HG03064 (cell line): ENCODE data around the gene KIAA0825.
"Not testable (repeated sequence)": the region's sequence is repeated elsewhere in the genome, so short reads cannot be mapped to it uniquely, and the experiment has no call there.

Experiments
- ATAC-seq: cut with Tn5 transposase; IDR thresholded peaks from one replicate; pipeline ENCODE4 v1.9.1; 2021; ENCODE audit warnings: low read depth; ENCODE audit not compliant: unreplicated experiment

KIAA0825 gene

DNA sequence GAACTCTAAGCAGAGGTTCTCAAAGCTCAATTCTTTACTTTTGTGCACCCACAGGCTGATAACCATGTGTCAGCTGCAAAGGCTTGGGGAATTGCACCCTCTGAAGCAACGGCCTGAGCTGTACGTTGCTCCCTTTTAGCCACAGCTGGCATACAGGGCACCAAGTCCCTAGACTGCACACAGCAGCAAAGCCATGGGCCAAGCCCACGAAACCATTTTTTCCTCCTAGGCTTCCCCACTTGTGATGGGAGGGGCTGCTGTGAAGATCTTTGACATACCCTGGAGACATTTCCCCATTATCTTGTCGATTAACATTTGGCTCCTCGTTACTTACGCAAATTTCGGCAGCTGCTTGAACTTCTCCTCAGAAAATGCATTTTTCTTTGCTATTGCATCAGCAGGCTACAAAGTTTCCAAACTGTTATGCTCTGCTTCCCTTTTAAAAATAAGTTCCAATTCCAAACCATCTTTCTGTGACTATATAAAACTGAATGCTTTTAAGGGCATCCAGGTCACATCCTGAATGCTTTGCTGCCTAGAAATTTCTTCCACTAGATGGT is 23.0 kb downstream of the KIAA0825 start:
- ATAC-seq: no peak

DNA sequence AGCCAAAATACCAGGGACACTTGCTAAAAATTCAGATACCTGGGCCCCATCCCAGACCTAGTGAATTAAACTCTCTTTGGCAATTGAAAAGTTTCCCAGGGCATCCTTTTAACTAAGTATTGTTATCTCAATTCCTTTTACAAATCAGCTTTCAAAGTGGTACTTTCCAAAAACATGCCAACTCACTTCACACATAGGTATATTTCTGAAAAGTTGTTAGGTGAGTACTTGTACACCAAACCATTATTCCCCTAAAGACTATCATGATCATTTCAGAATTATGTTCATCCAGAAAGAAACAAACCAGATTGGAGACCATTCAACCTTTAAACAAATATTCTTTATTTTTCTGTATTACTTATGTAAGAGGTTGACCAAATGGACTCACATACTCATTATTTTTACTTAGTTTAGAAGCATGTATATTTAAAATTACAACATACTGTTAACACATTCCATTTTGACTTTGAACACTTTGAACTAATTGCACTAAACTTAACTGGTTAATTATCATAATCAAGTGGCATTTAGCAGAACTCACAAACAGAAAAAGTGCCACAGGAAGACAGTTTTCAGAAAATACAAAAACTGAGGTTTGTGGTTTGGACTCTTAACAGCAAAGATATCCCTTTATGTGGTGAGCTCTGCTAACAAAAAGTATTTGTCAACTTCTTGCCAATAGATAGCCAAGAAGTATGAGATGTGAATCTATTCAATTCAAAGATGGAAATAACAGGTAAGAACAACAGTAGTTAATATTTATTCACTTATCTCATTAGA is 40.7 kb downstream of the KIAA0825 start:
- ATAC-seq: peak; percentile 87

DNA sequence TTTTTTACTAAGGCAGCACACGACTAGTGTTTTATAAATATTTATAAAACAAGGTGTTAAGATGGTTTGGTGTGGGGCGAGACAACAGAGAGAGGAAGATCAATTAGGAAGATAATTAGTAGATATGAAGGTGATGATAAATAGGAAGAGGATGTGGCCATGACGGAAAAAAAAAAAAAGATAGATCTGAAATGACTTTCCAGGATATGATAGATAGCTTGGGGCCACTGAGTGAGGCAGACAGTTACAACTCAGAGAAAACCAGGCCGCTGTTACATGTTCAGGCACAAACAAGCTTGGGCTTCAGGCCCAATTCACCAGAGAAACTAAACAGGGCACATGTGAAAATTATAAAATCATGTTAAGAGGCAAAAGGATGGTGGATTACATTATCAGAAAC is 43.2 kb downstream of the KIAA0825 start:
- ATAC-seq: no peak

DNA sequence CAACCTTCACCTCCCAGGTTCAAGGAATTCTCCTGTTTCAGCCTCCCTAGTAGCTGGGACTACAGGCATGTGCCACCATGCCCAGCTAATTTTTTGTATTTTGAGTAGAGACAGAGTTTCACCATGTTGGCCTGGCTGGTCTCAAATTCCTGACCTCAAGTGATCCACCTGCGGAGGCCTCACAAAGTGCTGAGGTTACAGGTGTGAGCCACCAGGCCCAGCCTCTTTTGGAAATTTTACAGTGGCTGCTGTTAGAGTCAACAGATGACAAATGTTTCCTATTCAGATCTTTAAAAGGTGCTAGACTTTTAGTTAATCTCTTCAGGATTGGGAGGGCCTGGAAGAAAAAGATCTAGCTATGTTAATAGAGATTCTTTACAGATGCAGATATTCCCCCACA is 45.1 kb downstream of the KIAA0825 start:
- ATAC-seq: not testable (repeated sequence)

DNA sequence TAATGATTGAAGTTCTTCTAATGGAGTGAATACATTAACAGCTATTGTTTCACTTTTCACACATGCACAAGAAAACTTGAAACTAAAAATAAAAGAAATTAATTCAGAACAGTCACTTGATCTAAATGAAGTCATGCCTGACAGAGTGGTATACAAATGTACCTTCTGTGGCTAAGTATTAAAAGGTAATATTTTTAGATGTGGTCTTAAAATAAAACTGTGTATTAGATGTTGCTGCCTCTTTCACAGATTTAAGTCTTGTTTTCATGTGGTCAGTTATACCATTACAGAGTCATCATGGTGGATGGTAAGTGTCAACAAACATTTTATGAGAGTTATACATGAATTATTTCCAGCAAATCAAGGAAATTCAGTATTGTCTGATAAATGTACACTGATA is 47.0 kb downstream of the KIAA0825 start:
- no peak for ATAC-seq

DNA sequence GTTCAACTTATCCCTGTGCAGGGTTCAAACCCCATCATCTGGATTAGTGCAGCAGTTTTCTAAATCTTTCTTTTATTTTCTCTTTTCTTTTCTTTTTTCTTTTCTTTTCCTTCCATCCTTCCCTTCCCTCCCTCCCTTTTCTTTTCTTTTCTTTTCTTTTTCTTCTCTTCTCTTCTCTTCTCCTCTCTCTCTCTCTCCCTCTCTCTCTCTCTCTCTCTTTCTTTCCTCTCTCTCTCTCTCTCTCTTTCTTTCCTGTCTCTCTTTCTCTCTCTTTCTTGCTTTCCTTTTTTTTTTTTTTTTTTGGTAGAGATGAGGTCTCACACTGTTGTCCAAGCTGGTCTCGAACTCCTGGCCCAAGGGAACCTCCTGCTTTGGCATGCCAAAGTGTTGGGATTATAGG is 53.6 kb downstream of the KIAA0825 start:
- no peak for ATAC-seq

DNA sequence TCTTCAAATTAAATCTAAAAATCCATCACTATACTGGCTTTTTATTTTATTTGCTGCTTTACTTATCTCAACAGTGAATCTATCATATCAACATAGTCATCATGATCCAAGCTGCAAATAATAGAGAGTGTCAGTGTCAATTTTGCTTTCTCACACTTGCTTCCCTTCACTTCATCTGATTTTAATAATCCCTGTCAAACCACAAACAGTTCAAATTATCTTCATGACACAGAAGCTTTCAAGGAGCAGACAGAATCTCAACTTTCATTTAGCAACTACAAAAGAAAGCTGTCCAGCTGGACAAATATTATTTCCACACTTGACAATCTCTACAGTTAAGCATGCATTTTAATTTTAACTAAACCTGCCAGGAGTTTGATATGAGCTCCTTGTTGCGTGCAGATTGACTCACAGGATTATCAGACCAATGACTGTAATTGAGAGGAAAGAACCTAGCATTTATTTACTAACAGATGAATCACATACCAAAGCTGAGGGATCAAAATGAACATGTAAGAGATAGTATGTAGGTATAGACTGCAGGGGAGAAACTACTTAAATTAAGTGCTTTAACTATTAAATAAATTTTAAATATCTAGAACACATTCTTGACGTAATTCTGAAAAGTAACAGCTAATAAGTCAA is 56.0 kb downstream of the KIAA0825 start:
- no peak for ATAC-seq

DNA sequence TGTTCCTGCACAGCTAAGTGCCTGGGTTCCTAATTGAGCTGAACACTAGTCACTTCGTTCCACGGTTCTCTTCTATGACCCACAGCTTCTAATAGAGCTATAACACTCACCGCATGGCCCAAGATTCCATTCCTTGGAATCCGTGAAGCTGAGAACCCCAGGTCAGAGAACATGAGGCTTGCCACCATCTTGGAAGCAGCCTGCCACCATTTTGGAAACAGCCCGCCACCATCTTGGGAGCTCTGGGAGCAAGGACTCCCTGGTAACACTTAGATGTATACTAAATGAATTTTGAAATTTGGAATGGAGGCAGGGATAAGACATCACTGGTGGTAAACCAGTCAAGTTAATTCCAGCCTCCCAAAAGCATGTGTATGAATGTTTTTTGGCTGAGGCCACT is 60.4 kb downstream of the KIAA0825 start:
- no peak for ATAC-seq

DNA sequence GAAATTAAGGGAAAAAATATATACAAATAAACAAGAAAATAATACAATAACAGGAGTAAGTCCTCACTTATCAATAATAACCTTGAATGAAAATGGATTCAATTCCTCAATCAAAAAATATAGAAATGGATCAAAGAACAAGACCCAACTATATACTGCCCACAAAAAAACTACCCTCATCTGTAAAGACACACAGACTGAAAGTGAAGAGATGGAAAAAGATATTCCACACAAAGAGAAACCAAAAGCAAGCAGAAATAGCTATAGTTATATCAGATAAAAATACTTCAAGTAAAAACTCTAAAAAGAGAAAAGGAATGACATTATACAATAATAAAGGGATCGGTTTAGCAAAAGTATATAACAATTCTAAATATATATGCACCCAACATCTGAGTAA is 66.5 kb downstream of the KIAA0825 start:
- ATAC-seq: no peak

DNA sequence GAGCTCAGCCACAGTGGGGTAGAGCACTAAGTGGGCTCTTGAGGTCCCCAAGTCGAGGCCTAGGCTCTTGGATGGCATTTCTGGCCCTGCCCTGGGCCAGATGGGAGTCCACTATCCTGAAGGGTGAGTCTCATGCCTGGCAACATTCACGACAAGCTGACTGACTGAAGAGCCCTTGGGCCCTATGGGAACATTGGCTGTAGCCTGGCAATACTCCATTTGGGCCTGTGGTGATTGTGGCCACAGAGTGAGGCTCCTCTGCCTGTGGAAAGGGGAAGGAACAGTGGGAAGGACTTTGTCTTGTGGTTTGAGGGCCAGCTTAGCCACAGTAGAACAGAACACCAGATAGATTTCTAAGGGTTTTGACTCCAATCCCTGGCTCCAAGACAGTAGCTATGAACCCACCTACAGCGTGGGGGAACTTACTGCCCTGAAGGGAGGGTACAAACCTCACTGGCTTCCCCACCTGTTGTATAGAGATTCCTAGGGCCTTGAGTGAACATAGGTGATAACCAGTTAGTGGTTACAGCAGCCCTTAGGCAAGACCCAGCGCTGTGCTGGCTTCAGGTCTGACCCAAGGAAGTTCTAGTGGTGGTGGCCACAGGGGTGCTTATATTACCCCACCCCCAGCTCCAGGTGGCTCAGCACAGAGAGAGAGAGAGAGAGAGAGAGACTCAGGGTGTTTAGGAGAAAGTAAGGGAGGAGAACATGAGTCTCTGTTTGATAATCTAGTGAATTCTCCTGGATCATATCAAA is 72.4 kb downstream of the KIAA0825 start:
- ATAC-seq: no peak

DNA sequence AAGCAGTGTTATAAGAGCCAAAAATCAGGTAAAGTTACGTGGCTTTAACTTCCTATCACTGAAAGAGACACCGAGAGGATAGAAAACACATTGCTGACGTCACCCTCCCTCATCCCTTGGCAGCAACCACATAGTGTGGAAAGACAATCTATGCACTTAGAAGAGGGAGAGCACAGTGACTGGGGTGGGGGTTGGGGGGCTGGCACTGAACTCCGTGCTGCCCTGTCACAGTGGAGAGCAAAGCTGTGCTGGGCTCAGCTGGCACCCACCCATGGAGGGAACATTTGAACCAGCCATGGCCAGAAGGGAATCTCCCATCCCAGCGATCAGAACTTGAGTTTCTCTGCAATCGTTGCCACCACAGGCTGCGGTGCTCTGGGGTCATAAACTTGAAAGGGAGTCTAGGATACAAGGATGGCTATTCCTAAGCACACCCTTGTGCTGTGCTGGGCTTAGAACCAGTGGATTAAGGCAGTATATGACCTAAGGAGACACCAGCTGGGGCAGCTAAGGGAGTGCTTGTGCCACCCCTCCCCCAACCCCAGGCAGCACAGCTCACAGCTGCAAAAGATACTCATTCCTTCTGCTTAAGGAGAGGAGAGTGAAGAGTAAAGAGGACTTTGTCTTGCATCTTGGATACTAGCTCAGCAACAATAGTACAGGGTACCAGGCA is 73.4 kb downstream of the KIAA0825 start:
- ATAC-seq: no peak

DNA sequence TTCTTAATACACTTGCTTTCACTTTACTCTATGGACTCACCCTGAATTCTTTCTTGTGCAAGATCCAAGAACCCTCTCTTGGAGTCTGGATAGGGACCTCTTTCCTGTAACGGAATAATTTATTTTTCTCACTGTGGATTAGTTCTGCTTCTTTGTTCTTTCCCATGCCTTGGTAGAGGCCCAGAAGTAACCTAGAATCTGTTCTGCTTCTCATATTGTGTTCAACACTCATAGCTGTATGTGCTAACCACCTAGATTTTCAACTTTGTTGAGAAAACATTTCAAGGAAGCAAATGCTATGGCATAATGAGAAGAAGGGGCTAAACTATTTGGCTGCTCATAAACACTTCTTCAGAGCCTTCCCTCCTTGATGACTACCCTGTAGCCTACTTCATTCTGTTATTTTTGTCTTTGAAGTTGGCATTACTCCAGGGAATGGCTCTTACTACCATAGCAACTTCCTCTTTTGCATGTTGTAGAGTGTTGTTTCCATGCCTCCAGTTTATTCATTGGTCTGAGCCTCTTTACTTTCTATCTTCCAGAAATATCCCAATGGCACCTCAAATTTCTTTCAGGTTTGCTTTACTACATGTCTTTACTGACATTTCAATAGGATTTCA is 74.3 kb downstream of the KIAA0825 start:
- ATAC-seq: no peak

DNA sequence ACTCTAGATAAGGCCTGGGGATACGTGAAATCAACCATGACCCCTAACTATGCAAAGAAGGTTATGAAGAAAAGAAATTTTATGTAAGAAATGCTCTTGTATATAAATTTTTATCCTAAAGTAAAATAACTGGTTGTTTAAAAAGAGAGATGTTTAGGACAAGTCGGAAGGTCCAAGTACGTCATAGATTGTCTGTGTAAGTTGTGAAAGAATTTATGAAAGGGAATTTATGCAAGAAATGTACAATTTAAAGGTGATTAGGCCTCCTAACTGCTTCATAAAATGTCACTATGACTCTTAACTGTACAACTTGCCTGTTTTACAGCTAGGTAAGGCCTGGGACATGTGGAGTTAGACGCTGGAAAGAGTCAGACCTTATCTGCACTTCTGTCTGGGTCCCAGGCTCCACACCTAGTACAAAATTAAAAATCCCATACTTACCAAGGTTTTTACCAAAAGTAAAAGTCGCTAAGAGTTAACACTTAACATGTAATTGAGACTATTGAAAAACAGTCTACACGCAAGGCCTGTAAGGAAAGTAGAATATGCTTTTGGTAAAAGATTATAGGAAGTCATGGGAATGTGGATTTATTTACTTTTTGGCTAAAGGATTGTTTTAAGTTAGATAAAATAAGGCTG is 77.4 kb downstream of the KIAA0825 start:
- no peak for ATAC-seq

DNA sequence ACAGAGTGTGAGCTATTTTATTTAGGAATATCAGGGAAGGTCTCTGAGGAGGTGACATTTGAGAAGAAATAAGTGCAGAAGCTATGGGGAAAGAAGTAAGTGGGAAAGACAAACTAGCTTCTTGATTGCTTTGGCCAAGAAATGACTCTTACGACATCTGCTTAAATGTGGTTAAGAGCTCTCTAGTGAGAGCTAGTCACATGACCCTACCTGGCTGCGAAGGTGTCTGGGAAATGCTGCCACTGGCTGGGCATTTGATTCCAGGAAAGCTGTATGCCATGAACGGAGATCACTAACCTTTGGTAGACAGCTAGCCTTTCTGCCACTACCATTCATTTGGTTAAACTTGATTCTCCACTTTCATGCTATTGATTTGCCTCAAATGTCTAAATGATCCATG is 80.1 kb downstream of the KIAA0825 start:
- no peak for ATAC-seq

DNA sequence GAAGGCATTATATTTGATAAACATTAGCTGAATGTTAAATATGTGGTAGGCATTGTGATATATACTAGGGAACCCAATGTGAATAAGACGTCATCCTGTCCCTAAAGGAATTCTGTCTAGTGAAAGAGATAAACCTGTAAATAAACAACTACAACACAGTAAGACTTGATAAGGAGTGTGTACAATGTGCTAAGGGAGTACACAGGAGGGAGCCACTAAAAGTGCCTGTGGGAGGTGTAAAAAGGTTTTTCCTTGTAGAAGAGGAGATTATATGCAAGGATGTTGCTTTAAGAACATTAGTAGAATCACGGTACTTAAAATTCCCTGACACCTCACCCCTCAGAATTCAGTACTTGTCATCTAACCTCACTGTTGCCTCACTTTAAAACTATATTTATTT is 91.7 kb downstream of the KIAA0825 start:
- no peak for ATAC-seq

DNA sequence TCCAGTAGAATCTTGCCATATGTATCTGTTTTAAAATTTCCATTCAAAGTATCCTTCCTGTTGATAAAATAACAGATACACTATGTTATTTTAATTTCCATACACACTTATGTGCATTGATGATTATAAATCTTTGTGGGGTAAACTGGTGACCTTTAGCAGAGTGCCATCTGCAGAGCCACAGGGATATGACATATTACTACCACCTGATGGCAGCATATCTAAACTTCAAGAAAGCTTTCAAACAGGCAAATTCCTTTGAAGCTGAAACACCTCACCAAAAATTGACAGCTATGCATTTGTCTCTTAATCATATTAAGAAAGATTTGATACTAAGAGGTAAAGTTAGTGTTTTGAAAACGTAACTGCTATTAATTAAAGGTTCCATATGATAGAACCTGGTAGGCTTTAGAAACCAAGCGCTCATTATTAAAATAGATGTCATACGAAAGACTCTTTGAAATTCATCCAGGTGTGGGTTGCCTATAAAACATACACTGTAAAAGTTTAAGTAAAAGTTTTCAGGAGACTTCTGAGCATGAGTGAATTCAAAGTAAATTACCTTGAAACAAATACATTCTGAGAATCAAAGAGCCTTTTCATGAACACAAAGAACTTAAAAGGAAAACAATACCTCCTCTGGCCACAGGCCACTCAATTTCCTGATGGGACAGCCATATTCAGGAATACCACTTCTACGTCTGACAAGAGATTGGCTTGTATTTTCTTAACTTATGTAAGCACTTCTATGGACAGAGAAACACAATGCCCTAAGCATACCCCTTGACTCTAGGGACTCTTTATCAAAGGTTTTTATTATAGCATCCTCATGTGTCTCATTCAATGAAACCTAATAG is 93.3 kb downstream of the KIAA0825 start:
- no peak for ATAC-seq

DNA sequence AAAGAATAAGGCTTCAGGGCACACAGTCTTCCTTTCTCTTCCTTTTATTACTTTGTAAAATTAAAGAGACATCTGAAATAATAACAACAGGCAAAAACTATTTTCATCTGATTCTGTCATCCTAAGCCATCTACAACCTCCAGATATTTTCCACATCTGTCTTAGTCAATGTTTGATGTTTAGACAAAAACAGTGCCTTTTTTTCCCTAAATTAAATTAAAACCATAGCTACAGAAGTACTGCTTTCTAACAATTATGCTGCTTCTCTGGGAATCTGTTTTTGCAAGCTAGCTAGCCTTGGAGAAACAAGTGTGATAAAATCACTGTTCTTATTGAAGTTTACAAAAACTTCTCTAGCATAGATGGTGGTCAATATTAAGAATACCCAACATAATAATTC is 95.4 kb downstream of the KIAA0825 start:
- ATAC-seq: no peak

DNA sequence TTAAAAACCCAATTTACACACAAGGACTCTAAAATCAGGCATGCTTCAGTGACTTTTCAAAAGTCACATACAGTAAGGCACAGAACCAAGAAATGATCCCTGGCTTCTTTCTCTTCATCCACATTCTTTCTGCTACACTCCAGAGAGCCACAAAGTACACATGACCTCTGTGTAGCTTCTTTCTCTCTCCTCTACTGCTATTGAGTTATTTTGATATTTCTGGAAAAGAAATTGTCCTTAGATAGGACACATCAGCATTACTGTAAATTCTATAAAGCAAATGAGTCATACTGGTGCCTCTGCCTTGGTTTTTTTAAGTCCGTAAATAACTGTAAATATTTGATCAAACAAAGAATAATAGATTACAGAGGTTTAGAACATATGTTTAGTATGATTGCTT is 96.3 kb downstream of the KIAA0825 start:
- no peak for ATAC-seq
